HCT116 (cell line): Measurements from ENCODE around the gene IYD.

Experiments used
- CTCF ChIP-seq, 3 experiments: fragments of 200-600 bp in 1 of 3; sonication (generic) in 1 of 3; IDR thresholded peaks in 2 of 3; conservative IDR thresholded peaks in 1 of 3; 2 replicates each; pipeline ENCODE4 v1.5.1; 2012 to 2017; ENCODE audit warnings: low read depth in 2 of 3, low read length in 2 of 3, antibody characterized with exemption in 1 of 3, borderline replicate concordance in 1 of 3, control low read depth in 1 of 3, mild to moderate bottlenecking in 1 of 3, mixed read lengths in 1 of 3, mixed run types in 1 of 3, moderate library complexity in 1 of 3; ENCODE audit not compliant: insufficient read depth in 1 of 3
- TCF7L2 ChIP-seq: IDR thresholded peaks from 2 replicates; pipeline ENCODE4 v1.7.0; 2011; ENCODE audit warnings: borderline replicate concordance, inconsistent platforms; ENCODE audit not compliant: insufficient read depth, insufficient read length; ENCODE audit errors: extremely low read depth

- TF ChIP-seq CTCF (IDR thresholded peaks at IDR 0.05 in 2 of 3, conservative IDR thresholded peaks at IDR 0.05 in 1 of 3; ENCODE audit: borderline replicate concordance in 1 of 3, insufficient read depth in 1 of 3, low read depth in 2 of 3, low read length in 2 of 3) (no peak), TCF7L2 (no peak)
Observed at GRCh38 chr6:150324044-150324443, 44.8 kb upstream of the IYD start.
